ENCODE measurements around the gene ZBTB25. TPM values are rescaled to one million over a fixed set of nuclear protein-coding genes. Genes with fewer than 3 reads are reported as not detected.

ZBTB25 gene
- total RNA-seq, 1 donor from 2014 or later = 13.1 TPM

GRCh38 chr14:64536488-64537245, 33.0 kb upstream of the ZBTB25 start:
- Histone ChIP-seq H3K4me3 (no peak overlapping the region), H3K27me3 (no peaks in the 10 kb centered on the region), H3K36me3 (no peaks in the 10 kb centered on the region), H3K4me1 (peaks cover 6% of the 10 kb centered on the region), H3K9me3 (no peaks in the 10 kb centered on the region), H3K27ac (no peak overlapping the region)
- no peak for DNase-seq
- TF ChIP-seq, protein P1, sequence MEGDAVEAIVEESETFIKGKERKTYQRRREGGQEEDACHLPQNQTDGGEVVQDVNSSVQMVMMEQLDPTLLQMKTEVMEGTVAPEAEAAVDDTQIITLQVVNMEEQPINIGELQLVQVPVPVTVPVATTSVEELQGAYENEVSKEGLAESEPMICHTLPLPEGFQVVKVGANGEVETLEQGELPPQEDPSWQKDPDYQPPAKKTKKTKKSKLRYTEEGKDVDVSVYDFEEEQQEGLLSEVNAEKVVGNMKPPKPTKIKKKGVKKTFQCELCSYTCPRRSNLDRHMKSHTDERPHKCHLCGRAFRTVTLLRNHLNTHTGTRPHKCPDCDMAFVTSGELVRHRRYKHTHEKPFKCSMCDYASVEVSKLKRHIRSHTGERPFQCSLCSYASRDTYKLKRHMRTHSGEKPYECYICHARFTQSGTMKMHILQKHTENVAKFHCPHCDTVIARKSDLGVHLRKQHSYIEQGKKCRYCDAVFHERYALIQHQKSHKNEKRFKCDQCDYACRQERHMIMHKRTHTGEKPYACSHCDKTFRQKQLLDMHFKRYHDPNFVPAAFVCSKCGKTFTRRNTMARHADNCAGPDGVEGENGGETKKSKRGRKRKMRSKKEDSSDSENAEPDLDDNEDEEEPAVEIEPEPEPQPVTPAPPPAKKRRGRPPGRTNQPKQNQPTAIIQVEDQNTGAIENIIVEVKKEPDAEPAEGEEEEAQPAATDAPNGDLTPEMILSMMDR (IDR thresholded peaks at IDR 0.05) = no peak
- intact Hi-C loops (cut with DNase I) = no loop called here
- no peak for ATAC-seq

DNA sequence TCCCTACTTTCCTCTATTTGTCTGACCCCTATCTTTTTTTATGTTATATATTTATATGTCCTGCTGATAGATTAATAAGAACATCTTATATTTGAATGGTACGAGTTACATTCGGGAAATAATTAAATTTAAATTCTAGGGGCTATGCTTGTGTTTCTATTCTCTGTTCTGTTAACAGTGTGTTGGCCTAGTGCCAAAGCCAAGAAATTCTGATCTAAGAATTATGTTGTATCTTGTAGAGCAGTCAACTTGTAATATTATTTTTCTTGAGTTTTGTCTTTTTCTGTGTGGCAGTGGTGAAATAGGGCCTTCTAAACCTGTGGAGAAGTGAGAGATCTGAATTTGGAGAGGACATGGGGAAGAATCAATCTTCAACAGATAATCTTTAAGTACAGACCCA, 27.9 kb upstream of the ZBTB25 start:
- no peak overlapping the region for H3K27ac ChIP-seq
- TF ChIP-seq, protein P1 (IDR thresholded peaks at IDR 0.05) = no peak
- DNase-seq (no peak), ATAC-seq (no peak)
- H3K4me1 ChIP-seq = no peaks in the 10 kb centered on the region
- H3K4me3 ChIP-seq = no peak overlapping the region
- no peaks in the 10 kb centered on the region for H3K36me3 ChIP-seq
- H3K9me3 ChIP-seq = no peaks in the 10 kb centered on the region
- no peaks in the 10 kb centered on the region for H3K27me3 ChIP-seq
- intact Hi-C loops (cut with DNase I) = no loop called here

GRCh38 chr14:64525354-64525753, 21.7 kb upstream of the ZBTB25 start:
- no peak overlapping the region for H3K4me3 ChIP-seq
- intact Hi-C loops (cut with DNase I) = no loop called here
- no peaks in the 10 kb centered on the region for H3K27me3 ChIP-seq
- no peaks in the 10 kb centered on the region for H3K4me1 ChIP-seq
- no peak overlapping the region for H3K27ac ChIP-seq
- peaks cover 31% of the 10 kb centered on the region for H3K36me3 ChIP-seq
- H3K9me3 ChIP-seq = no peaks in the 10 kb centered on the region
- ATAC-seq = no peak
- TF ChIP-seq, protein P1 (IDR thresholded peaks at IDR 0.05) = no peak
- DNase-seq = no peak

GRCh38 chr14:64522591-64523355, 19.1 kb upstream of the ZBTB25 start:
- ATAC-seq = no peak

GRCh38 chr14:64520699-64521098, 17.1 kb upstream of the ZBTB25 start:
- TF ChIP-seq, protein P1 (IDR thresholded peaks at IDR 0.05) = no peak
- Histone ChIP-seq H3K27ac (no peak overlapping the region), H3K9me3 (no peaks in the 10 kb centered on the region), H3K27me3 (no peaks in the 10 kb centered on the region), H3K36me3 (peaks cover 31% of the 10 kb centered on the region), H3K4me1 (peaks cover 6% of the 10 kb centered on the region), H3K4me3 (no peak overlapping the region)
- intact Hi-C loops (cut with DNase I) = no loop called here
- ATAC-seq (peak; percentile 43), DNase-seq (no peak)

More at GRCh38 chr14:64522591-64523355, 19.1 kb upstream of the ZBTB25 start:
- intact Hi-C loops (cut with DNase I) = no loop called here
- Histone ChIP-seq H3K9me3 (no peaks in the 10 kb centered on the region), H3K27me3 (no peaks in the 10 kb centered on the region), H3K4me3 (no peak overlapping the region), H3K4me1 (peaks cover 6% of the 10 kb centered on the region), H3K27ac (no peak overlapping the region), H3K36me3 (peaks cover 31% of the 10 kb centered on the region)
- TF ChIP-seq, protein P1 (IDR thresholded peaks at IDR 0.05) = no peak
- no peak for DNase-seq

All from upper lobe of right lung (tissue), 1 donor.